ENCODE results near the gene IFIT3.

- TF ChIP-seq CTCF (IDR thresholded peaks at IDR 0.05) (no peak), GATA2 (CRISPR knock-in tag; IDR thresholded peaks at IDR 0.05) (no peak), EP300 (IDR thresholded peaks at IDR 0.05; ENCODE audit: borderline replicate concordance in 1 of 2, low read depth in 1 of 2, low read length in 1 of 2) (no peak), POLR2AphosphoS5 (IDR thresholded peaks at IDR 0.05; ENCODE audit: low read depth, low read length) (no peak), SMC3 (IDR thresholded peaks at IDR 0.05; ENCODE audit: low read depth, low read length) (no peak), TEAD4 (IDR thresholded peaks at IDR 0.05; ENCODE audit: borderline replicate concordance, insufficient read depth) (no peak)
- TF ChIP-seq, protein P1, sequence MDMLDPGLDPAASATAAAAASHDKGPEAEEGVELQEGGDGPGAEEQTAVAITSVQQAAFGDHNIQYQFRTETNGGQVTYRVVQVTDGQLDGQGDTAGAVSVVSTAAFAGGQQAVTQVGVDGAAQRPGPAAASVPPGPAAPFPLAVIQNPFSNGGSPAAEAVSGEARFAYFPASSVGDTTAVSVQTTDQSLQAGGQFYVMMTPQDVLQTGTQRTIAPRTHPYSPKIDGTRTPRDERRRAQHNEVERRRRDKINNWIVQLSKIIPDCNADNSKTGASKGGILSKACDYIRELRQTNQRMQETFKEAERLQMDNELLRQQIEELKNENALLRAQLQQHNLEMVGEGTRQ (IDR thresholded peaks at IDR 0.05; ENCODE audit: borderline replicate concordance, low read depth, low read length): no peak
Observed at GRCh38 chr10:89339875-89340274, 12.1 kb downstream of the IFIT3 start.

Data from SK-N-SH (cell line).